Heart right ventricle (tissue), 16 donors: ENCODE data around the gene TBCB. TPM values are rescaled to one million over a fixed set of nuclear protein-coding genes. Genes with fewer than 3 reads are reported as not detected.

Experiments used
- ATAC-seq, 8 donors: fragments of 200-7000 bp; cut with Tn5 transposase; one replicate each; pipeline ENCODE4 v1.9.1; 2020; ENCODE audit warnings: mild to moderate bottlenecking in 8 of 8, moderate library complexity in 8 of 8, moderate number of reproducible peaks in 1 of 8
- DNase-seq, 2 donors: peaks; one replicate each; pipeline ENCODE4 v3.0.0-alpha.2; 2020
- H3K27ac ChIP-seq, 10 donors: fragments of 200-600 bp; sonication (generic) in 2 of 10; one replicate each; pipeline versions ENCODE4 v1.5.0 to v1.8.0; 2020 to 2022; ENCODE audit warnings: mild to moderate bottlenecking in 3 of 10
- H3K27me3 ChIP-seq, 7 donors: fragments of 200-600 bp; one replicate each; pipeline ENCODE4 v1.8.0; 2021 to 2022; ENCODE audit warnings: mild to moderate bottlenecking in 2 of 7
- H3K36me3 ChIP-seq, 9 donors: fragments of 200-600 bp; sonication (generic) in 1 of 9; one replicate each; pipeline versions ENCODE4 v1.5.0 to v1.8.0; 2020 to 2022; ENCODE audit warnings: mild to moderate bottlenecking in 2 of 9
- H3K4me1 ChIP-seq, 9 donors: fragments of 200-600 bp; sonication (generic) in 1 of 9; one replicate each; pipeline versions ENCODE4 v1.5.0 to v1.8.0; 2020 to 2022; ENCODE audit warnings: mild to moderate bottlenecking in 4 of 9
- H3K4me3 ChIP-seq, 10 donors: fragments of 200-600 bp; sonication (generic) in 2 of 10; one replicate each; pipeline versions ENCODE4 v1.5.0 to v1.8.0; 2020 to 2022; ENCODE audit warnings: mild to moderate bottlenecking in 7 of 10, moderate library complexity in 2 of 10
- H3K9me3 ChIP-seq, 11 donors: fragments of 200-600 bp in 10 of 11; sonication (generic) in 2 of 11; one replicate each; pipeline versions ENCODE4 v1.5.0 to v1.8.0; 2013 to 2022; ENCODE audit warnings: mild to moderate bottlenecking in 2 of 11, control low read depth in 1 of 11, moderate library complexity in 1 of 11
- WGBS, 2 donors: extraction: QIAGEN DNeasy Blood & Tissue Kit; methylation state at CpG; one replicate each; pipeline ENCODE4 v1.1.7; 2013; ENCODE audit warnings: inconsistent platforms in 1 of 2; 5-methylcytosine and 5-hydroxymethylcytosine counted together
- intact Hi-C, 10 donors: fragments of 100-400 bp; cut with DNase I; formaldehyde crosslinking; loops; one replicate each; pipeline versions ENCODE4 v1.11.1 to v1.14.2; 2022
- polyA plus RNA-seq, 2 donors: library from polyadenylated mRNA; stranded (reverse); fragments of 200-250 nt; gene quantifications; one replicate each; pipeline ENCODE4 v1.2.3, GENCODE V29; 2013
- total RNA-seq, 10 donors: library from RNA; stranded (reverse); fragmentation: NEBNext Ultra II Directional in 3 of 10; extraction: Animal tissue kit (Norgen Biotek cat#: 25700) in 3 of 10; gene quantifications; one replicate each; pipeline versions ENCODE4 v1.2.1 to v1.2.4, GENCODE V29; 2021 to 2023
- TF ChIP-seq, protein P1 (sequence below), 9 donors: fragments of 200-600 bp; sonication (generic) in 2 of 9; IDR thresholded peaks; one replicate each; pipeline versions ENCODE4 v1.5.0 to v1.8.0; 2021 to 2022; ENCODE audit warnings: antibody characterized with exemption in 9 of 9, mild to moderate bottlenecking in 5 of 9, moderate library complexity in 1 of 9
- donor health status: Arrhythmogenic right ventricular cardiomyopathy.
- donor health status: ischemic (EF 13 %, LVEDD 7.1; RV severe dilation, severe dysfunction).
- donor health status: healthy with polysubstance abuse.
- donor health status: DM: no; HTN: yes; CAD: no.
- donor health status: DM: no; HTN: no; CAD: no.
- donor health status: ischemic (EF 25% LVEDD 6.9; RV normal size, moderate dysfunction).
- donor health status: ischemic (EF 25% LVEDD 5.7; RV mildly dilated, moderate dysfunction).
- donor health status: healthy.
- donor health status: DM: yes; HTN: yes; CAD: no.
- donor health status: Ischemic cardiomyopathy.
- donor health status: ischemic (EF 35%, LVEDD 5.7; RV mildly dilated, moderate dysfunction).
- donor health status: nonischemic (EF 11% LVEDD 7.7; RV severe dilation, severe dysfunction).
- donor health status: DM: yes; HTN: yes; CAD: no.
- donor health status: PGD.
- donor health status: ischemic (EF 29% LVEDD 5.4; RV normal size, mild dysfunction).
- donor health status: nonischemic (EF 23%, LVEDD 6.1; RV moderate dilation, normal function).

The TBCB gene
- total and polyA plus RNA-seq, 12 donors: 73.0 to 193 (median 99.2) TPM

DNA sequence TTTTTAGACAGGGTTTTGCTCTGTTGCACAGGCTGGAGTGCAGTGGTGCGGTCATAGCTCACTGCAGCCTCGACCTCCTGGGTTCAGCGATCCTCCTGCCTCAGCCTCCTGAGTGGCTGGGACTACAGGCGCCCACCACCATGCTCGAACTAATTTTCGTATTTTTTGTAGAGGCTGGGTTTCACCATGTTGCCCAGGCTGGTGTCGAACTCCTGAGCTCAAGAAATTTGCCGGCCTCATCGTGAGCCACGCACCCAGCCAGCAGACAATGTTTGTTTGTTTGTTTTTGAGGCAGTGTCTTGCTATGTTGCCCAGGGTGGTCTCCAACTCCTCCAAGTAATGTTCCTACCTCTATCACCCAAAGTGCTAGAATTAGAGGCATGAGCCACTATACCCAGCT is 37.9 kb downstream of the TBCB start:
- ATAC-seq (no peak), DNase-seq (no peak)
- no peaks in the 10 kb centered on the region for H3K27me3 ChIP-seq
- intact Hi-C loops: no loop called here
- 81 to 88% methylated on average over 10 of the region's 10 CpGs for WGBS, 2 donors
- TF ChIP-seq, protein P1, sequence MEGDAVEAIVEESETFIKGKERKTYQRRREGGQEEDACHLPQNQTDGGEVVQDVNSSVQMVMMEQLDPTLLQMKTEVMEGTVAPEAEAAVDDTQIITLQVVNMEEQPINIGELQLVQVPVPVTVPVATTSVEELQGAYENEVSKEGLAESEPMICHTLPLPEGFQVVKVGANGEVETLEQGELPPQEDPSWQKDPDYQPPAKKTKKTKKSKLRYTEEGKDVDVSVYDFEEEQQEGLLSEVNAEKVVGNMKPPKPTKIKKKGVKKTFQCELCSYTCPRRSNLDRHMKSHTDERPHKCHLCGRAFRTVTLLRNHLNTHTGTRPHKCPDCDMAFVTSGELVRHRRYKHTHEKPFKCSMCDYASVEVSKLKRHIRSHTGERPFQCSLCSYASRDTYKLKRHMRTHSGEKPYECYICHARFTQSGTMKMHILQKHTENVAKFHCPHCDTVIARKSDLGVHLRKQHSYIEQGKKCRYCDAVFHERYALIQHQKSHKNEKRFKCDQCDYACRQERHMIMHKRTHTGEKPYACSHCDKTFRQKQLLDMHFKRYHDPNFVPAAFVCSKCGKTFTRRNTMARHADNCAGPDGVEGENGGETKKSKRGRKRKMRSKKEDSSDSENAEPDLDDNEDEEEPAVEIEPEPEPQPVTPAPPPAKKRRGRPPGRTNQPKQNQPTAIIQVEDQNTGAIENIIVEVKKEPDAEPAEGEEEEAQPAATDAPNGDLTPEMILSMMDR (IDR thresholded peaks at IDR 0.05): no peak
- peak overlapping the region; percentile 92 to 100 (median 100) for H3K27ac ChIP-seq
- peaks cover 0 to 32% (median 23%) of the 10 kb centered on the region in 9 donors for H3K36me3 ChIP-seq
- H3K9me3 ChIP-seq: no peaks in the 10 kb centered on the region
- H3K4me1 ChIP-seq: peaks cover 9 to 65% (median 27%) of the 10 kb centered on the region in 9 donors
- peak overlapping the region; percentile 3 to 94 (median 72) for H3K4me3 ChIP-seq

DNA sequence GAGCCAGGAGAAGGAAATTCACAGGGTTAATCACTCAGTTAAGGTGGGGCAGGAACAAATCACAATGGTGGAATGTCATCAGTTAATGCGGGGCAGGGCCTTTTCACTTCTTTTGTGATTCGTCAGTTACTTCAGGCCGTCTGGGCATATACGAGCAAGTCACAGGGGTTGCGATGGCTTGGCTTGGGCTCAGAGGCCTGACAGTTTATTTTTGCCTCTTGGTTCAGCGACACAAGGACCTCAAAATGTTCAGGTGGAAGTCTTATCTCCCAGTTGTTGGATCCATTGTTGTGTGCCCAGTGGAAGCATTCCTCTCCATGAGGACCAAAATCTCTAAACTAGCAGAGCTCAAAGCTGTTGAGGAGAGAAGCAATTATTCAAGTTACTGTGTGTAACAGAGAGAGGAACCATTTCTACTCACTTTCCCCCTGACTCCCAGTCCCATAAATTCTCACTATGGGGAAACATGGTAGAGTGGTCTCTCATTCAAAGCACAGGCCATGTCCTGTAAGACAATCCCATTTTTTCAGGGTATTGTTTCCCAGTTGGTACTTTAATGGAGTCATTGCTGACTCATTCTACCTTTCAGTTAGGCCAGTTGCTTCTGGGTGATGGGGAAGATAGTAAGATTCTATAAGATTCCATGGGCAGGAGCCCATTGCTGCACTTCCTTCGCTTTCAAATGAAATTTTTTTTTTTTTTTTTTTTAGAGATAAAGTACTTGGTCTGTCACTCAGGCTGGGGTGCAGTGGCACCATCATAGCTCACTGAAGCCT is 45.7 kb downstream of the TBCB start:
- DNase-seq (no peak), ATAC-seq (peak in 3 of 8 donors; percentile 34 to 51 (median 41))
- Histone ChIP-seq H3K36me3 (peaks cover 0 to 30% (median 0%) of the 10 kb centered on the region in 9 donors), H3K27ac (peak overlapping the region in 7 of 10 donors; percentile 17 to 68 (median 41)), H3K4me3 (no peak overlapping the region), H3K9me3 (no peaks in the 10 kb centered on the region), H3K27me3 (no peaks in the 10 kb centered on the region), H3K4me1 (peaks cover 0 to 36% (median 7%) of the 10 kb centered on the region in 9 donors)
- TF ChIP-seq, protein P1 (IDR thresholded peaks at IDR 0.05): no peak
- WGBS, 2 donors: 42 to 61% methylated on average over 7 of the region's 7 CpGs
- intact Hi-C loops: no loop called here

DNA sequence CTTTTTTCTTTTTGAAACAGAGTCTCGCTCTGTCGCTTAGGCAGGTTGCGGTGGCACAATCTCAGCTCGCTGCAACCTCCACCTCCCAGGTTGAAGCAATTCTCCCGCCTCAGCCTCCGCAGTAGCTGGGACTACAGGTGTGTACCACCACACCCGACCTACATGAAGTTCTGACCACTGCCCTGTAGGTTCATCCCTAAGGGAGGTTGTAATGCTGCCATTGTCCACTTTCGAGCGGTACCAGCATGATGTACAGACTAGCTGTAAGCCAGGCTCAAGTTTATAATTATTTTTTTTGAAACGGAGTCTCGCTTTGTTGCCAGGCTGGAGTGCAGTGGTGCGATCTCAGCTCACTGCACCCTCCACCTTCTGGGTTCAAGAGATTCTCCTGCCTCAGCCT is 48.5 kb downstream of the TBCB start:
- DNase-seq (no peak), ATAC-seq (no peak)
- Histone ChIP-seq H3K4me1 (peaks cover 0 to 14% (median 7%) of the 10 kb centered on the region in 9 donors), H3K36me3 (peaks cover 0 to 48% (median 0%) of the 10 kb centered on the region in 9 donors), H3K4me3 (no peak overlapping the region), H3K9me3 (no peaks in the 10 kb centered on the region), H3K27ac (no peak overlapping the region), H3K27me3 (no peaks in the 10 kb centered on the region)
- WGBS, 2 donors: 92 to 97% methylated on average over 12 of the region's 12 CpGs
- TF ChIP-seq, protein P1 (IDR thresholded peaks at IDR 0.05): no peak
- intact Hi-C loops: no loop called here

DNA sequence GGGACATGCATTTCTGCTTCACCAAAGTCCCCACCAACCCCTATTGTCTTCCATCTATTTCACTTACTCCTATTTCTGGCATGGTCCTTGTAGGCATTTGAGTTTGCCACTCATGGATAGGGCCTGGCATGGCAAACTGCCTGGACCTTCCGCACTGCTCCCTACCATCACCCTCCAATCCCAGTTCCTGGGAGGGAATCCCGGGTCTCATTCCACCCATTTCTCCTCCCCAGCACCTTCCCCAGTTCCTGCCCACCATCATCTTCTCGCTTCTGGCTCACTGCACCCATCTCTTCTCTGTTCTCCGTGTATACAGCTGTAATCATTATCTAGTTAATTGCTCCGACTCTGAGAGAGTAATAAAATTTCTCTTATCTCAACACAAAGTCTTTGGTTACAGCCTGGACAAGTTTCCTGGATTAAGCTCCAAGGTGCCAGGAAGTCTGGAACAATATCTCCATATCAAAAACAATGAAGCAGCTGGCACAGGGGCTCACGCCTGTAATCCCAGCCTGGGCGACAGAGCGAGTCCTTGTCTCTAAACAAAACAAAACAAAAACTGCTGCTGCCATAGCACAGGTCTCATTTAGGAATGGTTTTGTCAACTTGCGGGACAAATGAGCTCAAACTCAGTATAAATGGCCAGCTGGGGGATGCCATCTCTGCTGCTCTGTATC is 54.0 kb downstream of the TBCB start:
- Histone ChIP-seq H3K4me1 (peaks cover 0 to 28% (median 19%) of the 10 kb centered on the region in 9 donors), H3K27ac (peak overlapping the region; percentile 60 to 89 (median 74)), H3K4me3 (peak overlapping the region in 1 of 10 donors; percentile 1), H3K36me3 (peaks cover 0 to 30% (median 0%) of the 10 kb centered on the region in 9 donors), H3K27me3 (no peaks in the 10 kb centered on the region), H3K9me3 (no peaks in the 10 kb centered on the region)
- DNase-seq (peak; percentile 18 to 37), ATAC-seq (peak; percentile 41 to 79 (median 57))
- WGBS, 2 donors: 28 to 36% methylated on average over 9 of the region's 9 CpGs
- TF ChIP-seq, protein P1 (IDR thresholded peaks at IDR 0.05): no peak
- intact Hi-C loops: loop anchor here in 2 of 10 donors (1.0 to 5.0 kb wide), 2 partner anchors 29 to 107 kb away; partner anchors contain the start of gene CAPNS1 (in 1 of the 2)
